Subcutaneous adipose tissue (tissue), 4 donors: Measurements from ENCODE around the gene TNFRSF13B. TPM values are rescaled to one million over a fixed set of nuclear protein-coding genes. Genes with fewer than 3 reads are reported as not detected.

ENCODE experiments used
- CTCF ChIP-seq: fragments of 450-650 bp; IDR thresholded peaks from one replicate; pipeline ENCODE4 v1.5.1; 2016; ENCODE audit warnings: low read depth, mild to moderate bottlenecking, control low read depth, antibody characterized with exemption, moderate library complexity
- total RNA-seq, 4 donors: library from RNA; depleted of rRNA; stranded (reverse); fragments of >200 nt; gene quantifications; one replicate each; pipeline ENCODE4 v1.1.0, GENCODE V29; 2016

The TNFRSF13B gene
- total RNA-seq, 4 donors from 2014 or later = not detected

- no peak for TF ChIP-seq CTCF
Measured at GRCh38 chr17:16923904-16924695, 47.8 kb downstream of the TNFRSF13B start.

GRCh38 chr17:16923097-16923903 is 48.6 kb downstream of the TNFRSF13B start:
- no peak for TF ChIP-seq CTCF

DNA sequence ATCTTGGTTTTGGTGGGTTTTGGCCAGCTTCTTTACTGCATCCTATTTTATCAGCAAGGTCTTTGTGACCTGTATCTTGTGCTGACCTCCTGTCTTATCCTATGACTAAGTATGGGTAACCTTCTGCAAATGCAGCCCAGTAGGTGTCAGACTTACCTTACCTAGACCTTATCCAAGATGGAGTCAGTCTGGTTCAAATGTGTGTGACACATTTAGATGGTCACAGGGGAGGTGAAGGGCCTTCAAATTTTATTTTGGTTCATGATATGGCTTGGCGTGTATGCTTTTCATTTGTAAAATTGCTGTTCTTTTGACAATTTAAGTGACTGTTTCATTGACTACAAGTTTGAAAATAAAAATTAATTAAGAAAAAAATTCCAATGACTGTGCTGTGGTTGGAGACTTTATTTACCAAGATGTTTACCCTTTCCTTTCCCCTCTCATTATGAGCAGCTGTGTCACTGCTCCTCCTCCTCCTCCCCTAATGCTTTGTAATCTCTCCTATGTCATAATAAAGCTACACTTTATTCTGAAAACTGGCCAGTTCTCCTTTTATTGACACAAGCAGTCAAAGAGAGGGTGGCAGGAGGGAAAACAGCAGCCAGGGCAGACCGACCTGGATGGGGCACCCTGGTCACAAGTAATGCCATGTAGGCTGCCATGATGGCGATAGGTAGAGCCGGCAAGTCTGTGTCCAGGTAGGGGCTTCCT is 49.4 kb downstream of the TNFRSF13B start:
- TF ChIP-seq CTCF = no peak

DNA sequence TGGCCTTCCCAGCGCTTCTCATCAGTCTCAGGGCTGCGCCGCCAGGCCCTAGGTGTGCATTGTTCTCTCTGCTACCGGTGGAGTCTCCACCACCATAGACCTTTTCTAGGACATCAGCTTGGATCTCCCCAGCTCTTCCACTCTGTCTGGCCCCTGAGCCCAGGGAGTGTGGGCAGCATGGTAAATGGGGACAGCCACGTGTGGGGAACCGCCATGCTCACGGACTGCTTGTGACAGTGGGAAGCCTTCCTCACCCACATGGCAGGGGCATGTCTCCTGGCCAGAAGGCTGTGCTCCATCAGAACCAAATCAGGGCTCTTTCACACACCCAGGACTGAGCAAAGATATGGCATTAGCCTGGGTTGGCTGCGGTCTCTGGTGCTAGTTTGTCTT is 51.3 kb downstream of the TNFRSF13B start:
- no peak for TF ChIP-seq CTCF

GRCh38 chr17:16919663-16920627 is 52.0 kb downstream of the TNFRSF13B start:
- no peak for TF ChIP-seq CTCF

- TF ChIP-seq CTCF = no peak
Measured at GRCh38 chr17:16918443-16918842, 53.5 kb downstream of the TNFRSF13B start.
